GM12878 (cell line): ENCODE data around the gene P4HA2. TPM values are rescaled to one million over a fixed set of nuclear protein-coding genes. Genes with fewer than 3 reads are reported as not detected.

Experiments used
- ATAC-seq: fragments of 200-7000 bp; cut with Tn5 transposase; 3 replicates; pipeline ENCODE4 v1.9.1; 2020; ENCODE audit warnings: mild to moderate bottlenecking, moderate library complexity
- BruUV-seq: library from RNA; stranded (reverse); fragments of 400-500 nt; replicated peaks from 2 replicates; lab custom pipeline; 2021; lab: Mats Ljungman, UMichigan
- CTCF ChIA-PET: fragments of 300-600 bp; sonication (Branson Sonifier 250); formaldehyde crosslinking; extraction: SDS; loops from one replicate; lab custom pipeline; 2021; ENCODE audit warnings: inconsistent platforms; lab: Yijun Ruan, JAX
- POLR2A ChIA-PET: fragments of 350-600 bp; formaldehyde crosslinking; extraction: SDS; loops from one replicate; lab custom pipeline; 2021; ENCODE audit warnings: inconsistent platforms; lab: Charles Lee
- RAD21 ChIA-PET: fragments of 300-600 bp; sonication (Branson Sonifier 250); formaldehyde crosslinking; loops from one replicate; lab custom pipeline; 2023; ENCODE audit warnings: antibody characterized with exemption; ENCODE audit not compliant: unreplicated experiment; lab: Charles Lee
- SMC1A ChIA-PET: fragments of 300-600 bp; sonication (Branson Sonifier 250); formaldehyde crosslinking; loops from one replicate; lab custom pipeline; 2023; ENCODE audit not compliant: unreplicated experiment, uncharacterized antibody; lab: Charles Lee
- DNase-seq: peaks from one replicate; pipeline ENCODE4 v3.0.0-alpha.2; 2011; ENCODE audit warnings: low read depth, low spot score
- FAIRE-seq: peaks from 3 replicates; lab custom pipeline; 2011; peaks lifted over from hg19 to GRCh38; lab: Jason Lieb, UNC
- H2AFZ ChIP-seq: 2 replicates; pipeline ENCODE4 v1.6.0; 2011; ENCODE audit warnings: low read depth, low read length, control low read depth; ENCODE audit not compliant: control insufficient read depth
- H3K27ac ChIP-seq: 2 replicates; pipeline ENCODE4 v1.5.1; 2011; ENCODE audit warnings: control low read depth; ENCODE audit not compliant: control insufficient read depth, insufficient read depth
- H3K27me3 ChIP-seq, 2 experiments: replicated peaks in 1 of 2; 2 replicates each; pipeline versions ENCODE4 v1.6.0 to v1.6.1; 2011; ENCODE audit warnings: low read length in 1 of 2; ENCODE audit not compliant: control insufficient read depth in 2 of 2, insufficient read depth in 2 of 2
- H3K36me3 ChIP-seq, 2 experiments: 2 replicates each; pipeline ENCODE4 v1.5.1; 2011; ENCODE audit warnings: low read length in 1 of 2; ENCODE audit not compliant: control insufficient read depth in 2 of 2, insufficient read depth in 2 of 2
- H3K4me1 ChIP-seq: 2 replicates; pipeline ENCODE4 v1.6.1; 2011; ENCODE audit warnings: mild to moderate bottlenecking, low read length, moderate library complexity, mixed read lengths; ENCODE audit not compliant: control insufficient read depth, insufficient read depth
- H3K4me2 ChIP-seq: 2 replicates; pipeline ENCODE4 v1.6.0; 2011; ENCODE audit warnings: control low read depth; ENCODE audit not compliant: control insufficient read depth, insufficient read depth
- H3K4me3 ChIP-seq: fragments of 200-600 bp; sonication (generic); 2 replicates; pipeline ENCODE4 v1.5.1; 2016
- H3K79me2 ChIP-seq: 2 replicates; pipeline ENCODE4 v1.6.0; 2011; ENCODE audit warnings: low read length; ENCODE audit not compliant: control insufficient read depth, insufficient read depth
- H3K9ac ChIP-seq: 2 replicates; pipeline ENCODE4 v1.8.0; 2011; ENCODE audit warnings: low read length, control low read depth, mixed read lengths; ENCODE audit not compliant: control insufficient read depth, insufficient read depth
- H3K9me3 ChIP-seq: replicated peaks from 3 replicates; pipeline ENCODE4 v1.5.1; 2011; ENCODE audit warnings: mild to moderate bottlenecking, low read length; ENCODE audit not compliant: control insufficient read depth, insufficient read depth
- H4K20me1 ChIP-seq: 2 replicates; pipeline ENCODE4 v1.6.0; 2011; ENCODE audit not compliant: control insufficient read depth, insufficient read depth
- BRCA1 ChIP-seq: IDR thresholded peaks from 2 replicates; pipeline ENCODE4 v1.6.1; 2011; ENCODE audit warnings: low read depth, low read length, improper control_type of control experiment
- FOXK2 ChIP-seq: fragments of 450-650 bp; IDR thresholded peaks from 2 replicates; pipeline ENCODE4 v1.6.1; 2017; ENCODE audit warnings: mild to moderate bottlenecking, moderate library complexity
- HDAC2 ChIP-seq: fragments of 200-600 bp; sonication (generic); IDR thresholded peaks from 2 replicates; pipeline ENCODE4 v1.6.1; 2017
- IKZF2 ChIP-seq, 2 experiments: fragments of 450-650 bp; IDR thresholded peaks; 2 replicates each; pipeline ENCODE4 v1.6.1; 2017; ENCODE audit warnings: mild to moderate bottlenecking in 2 of 2, moderate library complexity in 2 of 2
- MEF2B ChIP-seq: fragments of 450-650 bp; IDR thresholded peaks from 2 replicates; pipeline ENCODE4 v1.6.1; 2018; ENCODE audit warnings: mild to moderate bottlenecking, moderate library complexity; ENCODE audit not compliant: partially characterized antibody, poor library complexity, severe bottlenecking
- MYC ChIP-seq: IDR thresholded peaks from 2 replicates; pipeline ENCODE4 v1.6.1; 2011; ENCODE audit warnings: mild to moderate bottlenecking, low read length, moderate library complexity, inconsistent platforms; ENCODE audit not compliant: insufficient read depth, insufficient replicate concordance, insufficient read length, severe bottlenecking
- PML ChIP-seq: IDR thresholded peaks from 2 replicates; pipeline ENCODE4 v1.6.1; 2012; ENCODE audit warnings: low read length, inconsistent platforms
- WGBS: methylation state at CpG from one replicate; pipeline ENCODE4 v1.1.6; 2016; ENCODE audit warnings: low lambda C conversion rate; ENCODE audit not compliant: insufficient replicate concordance, insufficient coverage; ENCODE audit errors: missing lambda C conversion rate; 5-methylcytosine and 5-hydroxymethylcytosine counted together
- in situ Hi-C: fragments of 300-500 bp; cut with MboI; formaldehyde crosslinking; loops from 9 replicates; pipeline ENCODE4 v1.14.3; 2018; ENCODE audit warnings: mixed read lengths
- intact Hi-C: fragments of 100-400 bp; cut with micrococcal nuclease; formaldehyde crosslinking; loops from one replicate; pipeline ENCODE4 v1.14.2; 2022; ENCODE audit not compliant: unreplicated experiment
- polyA plus RNA-seq, 11 experiments: library from polyadenylated mRNA; depleted of rRNA in 4 of 11; unstranded in 6 of 11; stranded (reverse) in 5 of 11; fragments of >200 nt; fragmentation: Nextera tagmentation in 4 of 11; fragmentation: Illumina TruSeq in 1 of 11; extraction: Ambion mirVana in 4 of 11; extraction: Trizol in 1 of 11; gene quantifications; 1 replicate in 1 of 11; 2 replicates in 10 of 11; pipeline versions ENCODE4 v1.2.1 to v1.2.3, GENCODE V29; 2011 to 2016; ENCODE audit warnings: inconsistent platforms in 2 of 11, missing spikeins in 2 of 11, low read depth in 1 of 11
- total RNA-seq, 4 experiments: library from RNA; depleted of rRNA in 3 of 4; stranded (reverse); fragments of >200 nt in 3 of 4; fragmentation: Illumina TruSeq in 1 of 4; extraction: Trizol in 1 of 4; gene quantifications; 2 replicates each; pipeline versions ENCODE4 v1.2.1 to v1.2.3, GENCODE V29; 2013 to 2021
- TF ChIP-seq, protein P1 (sequence below): fragments of 150-350 bp; IDR thresholded peaks from 2 replicates; pipeline ENCODE4 v1.6.1; 2014; ENCODE audit warnings: mild to moderate bottlenecking, low read depth, low read length
- TF ChIP-seq, protein P2 (sequence below): IDR thresholded peaks from 2 replicates; pipeline ENCODE4 v1.6.1; 2012; ENCODE audit warnings: low read length, inconsistent platforms
- TF ChIP-seq, protein P3 (sequence below): IDR thresholded peaks from 2 replicates; pipeline ENCODE4 v1.6.1; 2012; ENCODE audit warnings: improper control_type of control experiment, low read depth, low read length; ENCODE audit not compliant: insufficient replicate concordance

P4HA2 gene
- total and polyA plus RNA-seq, 10 of the 15 experiments (the other 5 are each of a cell fraction or from before 2014, with no cell fraction given) = 4.7 to 10.9 (median 7.5) TPM

DNA sequence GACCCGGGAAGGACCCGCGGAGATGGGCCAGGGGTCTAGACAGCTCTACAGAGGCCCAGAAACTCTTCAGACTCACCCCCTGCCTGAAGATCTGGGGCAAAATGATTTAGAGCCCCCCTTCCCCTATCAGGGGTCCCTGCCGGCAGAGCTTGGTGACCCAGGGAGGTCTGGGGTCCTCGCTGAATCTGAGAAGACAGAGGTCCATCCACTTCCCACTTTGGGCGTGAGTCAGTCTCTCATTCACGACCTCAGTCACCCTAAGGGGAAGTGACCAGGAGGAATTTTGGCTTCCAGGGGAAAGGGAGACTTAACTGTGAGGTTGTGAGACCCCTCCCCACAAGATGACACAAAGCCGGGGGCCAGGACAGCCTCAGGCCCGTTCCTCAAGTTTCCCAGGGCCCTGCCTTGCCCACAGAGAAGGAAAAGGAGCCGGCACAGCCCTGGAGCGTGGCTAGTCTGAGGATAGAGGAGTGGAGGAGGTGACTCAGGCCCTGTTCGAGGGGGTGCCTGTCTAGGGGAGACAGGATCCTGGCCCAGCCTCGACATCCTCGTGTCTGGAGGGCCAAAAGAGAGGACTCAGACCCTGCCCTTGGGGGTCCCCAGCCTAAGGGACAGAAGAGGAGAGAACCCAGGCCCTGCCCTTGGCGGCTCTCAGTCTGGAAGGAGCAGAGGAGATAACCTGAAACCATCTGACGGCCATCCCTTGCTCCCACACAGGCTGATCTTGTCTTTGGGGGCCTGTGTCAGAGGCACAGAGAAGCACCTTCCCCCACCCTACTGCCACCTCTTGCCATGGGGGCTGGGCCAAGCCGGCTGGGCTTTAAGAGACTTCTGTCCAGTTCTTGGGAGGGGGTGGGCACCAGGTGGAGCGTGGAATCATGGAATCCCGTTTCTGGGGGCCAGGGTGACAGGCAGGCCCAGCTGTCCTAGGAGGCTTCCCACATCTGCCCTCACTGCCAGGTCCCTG is 30.7 kb upstream of the P4HA2 start:
- H3K9ac ChIP-seq = no peak overlapping the region
- in situ Hi-C loops (no loop called here), intact Hi-C loops (no loop called here)
- H3K4me1 ChIP-seq = peaks cover 6% of the 10 kb centered on the region; the same call in 1 of the 2 replicates
- CTCF ChIA-PET = interaction anchor here (3.3 to 11.6 kb wide), 2 partner anchors 19 to 20 kb away, joined by 19 to 117 read pairs; no protein-coding TSS in a partner anchor
- H3K9me3 ChIP-seq = no peaks in the 10 kb centered on the region
- H3K4me2 ChIP-seq = no peak overlapping the region
- H3K27ac ChIP-seq = no peak overlapping the region
- whole genome bisulfite sequencing = 53% methylated on average over 18 of the region's 19 CpGs
- SMC1A ChIA-PET = no interaction called here
- ATAC-seq = no peak
- no peak for FAIRE-seq
- H3K4me3 ChIP-seq = no peak overlapping the region
- RAD21 ChIA-PET = interaction anchor here (1.1 to 4.8 kb wide), 2 partner anchors 20 kb away, joined by 3 to 35 read pairs; no protein-coding TSS in a partner anchor
- no peak for TF ChIP-seq HDAC2
- no peak for TF ChIP-seq FOXK2
- TF ChIP-seq BRCA1 = no peak
- no peak for TF ChIP-seq MEF2B
- TF ChIP-seq, protein P1, sequence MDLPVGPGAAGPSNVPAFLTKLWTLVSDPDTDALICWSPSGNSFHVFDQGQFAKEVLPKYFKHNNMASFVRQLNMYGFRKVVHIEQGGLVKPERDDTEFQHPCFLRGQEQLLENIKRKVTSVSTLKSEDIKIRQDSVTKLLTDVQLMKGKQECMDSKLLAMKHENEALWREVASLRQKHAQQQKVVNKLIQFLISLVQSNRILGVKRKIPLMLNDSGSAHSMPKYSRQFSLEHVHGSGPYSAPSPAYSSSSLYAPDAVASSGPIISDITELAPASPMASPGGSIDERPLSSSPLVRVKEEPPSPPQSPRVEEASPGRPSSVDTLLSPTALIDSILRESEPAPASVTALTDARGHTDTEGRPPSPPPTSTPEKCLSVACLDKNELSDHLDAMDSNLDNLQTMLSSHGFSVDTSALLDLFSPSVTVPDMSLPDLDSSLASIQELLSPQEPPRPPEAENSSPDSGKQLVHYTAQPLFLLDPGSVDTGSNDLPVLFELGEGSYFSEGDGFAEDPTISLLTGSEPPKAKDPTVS = no peak
- TF ChIP-seq, protein P2, sequence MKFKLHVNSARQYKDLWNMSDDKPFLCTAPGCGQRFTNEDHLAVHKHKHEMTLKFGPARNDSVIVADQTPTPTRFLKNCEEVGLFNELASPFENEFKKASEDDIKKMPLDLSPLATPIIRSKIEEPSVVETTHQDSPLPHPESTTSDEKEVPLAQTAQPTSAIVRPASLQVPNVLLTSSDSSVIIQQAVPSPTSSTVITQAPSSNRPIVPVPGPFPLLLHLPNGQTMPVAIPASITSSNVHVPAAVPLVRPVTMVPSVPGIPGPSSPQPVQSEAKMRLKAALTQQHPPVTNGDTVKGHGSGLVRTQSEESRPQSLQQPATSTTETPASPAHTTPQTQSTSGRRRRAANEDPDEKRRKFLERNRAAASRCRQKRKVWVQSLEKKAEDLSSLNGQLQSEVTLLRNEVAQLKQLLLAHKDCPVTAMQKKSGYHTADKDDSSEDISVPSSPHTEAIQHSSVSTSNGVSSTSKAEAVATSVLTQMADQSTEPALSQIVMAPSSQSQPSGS = no peak
- no peak for TF ChIP-seq IKZF2 (IDR thresholded peaks at IDR 0.05)
- no peak for TF ChIP-seq MYC
- TF ChIP-seq PML = no peak
- TF ChIP-seq, protein P3, sequence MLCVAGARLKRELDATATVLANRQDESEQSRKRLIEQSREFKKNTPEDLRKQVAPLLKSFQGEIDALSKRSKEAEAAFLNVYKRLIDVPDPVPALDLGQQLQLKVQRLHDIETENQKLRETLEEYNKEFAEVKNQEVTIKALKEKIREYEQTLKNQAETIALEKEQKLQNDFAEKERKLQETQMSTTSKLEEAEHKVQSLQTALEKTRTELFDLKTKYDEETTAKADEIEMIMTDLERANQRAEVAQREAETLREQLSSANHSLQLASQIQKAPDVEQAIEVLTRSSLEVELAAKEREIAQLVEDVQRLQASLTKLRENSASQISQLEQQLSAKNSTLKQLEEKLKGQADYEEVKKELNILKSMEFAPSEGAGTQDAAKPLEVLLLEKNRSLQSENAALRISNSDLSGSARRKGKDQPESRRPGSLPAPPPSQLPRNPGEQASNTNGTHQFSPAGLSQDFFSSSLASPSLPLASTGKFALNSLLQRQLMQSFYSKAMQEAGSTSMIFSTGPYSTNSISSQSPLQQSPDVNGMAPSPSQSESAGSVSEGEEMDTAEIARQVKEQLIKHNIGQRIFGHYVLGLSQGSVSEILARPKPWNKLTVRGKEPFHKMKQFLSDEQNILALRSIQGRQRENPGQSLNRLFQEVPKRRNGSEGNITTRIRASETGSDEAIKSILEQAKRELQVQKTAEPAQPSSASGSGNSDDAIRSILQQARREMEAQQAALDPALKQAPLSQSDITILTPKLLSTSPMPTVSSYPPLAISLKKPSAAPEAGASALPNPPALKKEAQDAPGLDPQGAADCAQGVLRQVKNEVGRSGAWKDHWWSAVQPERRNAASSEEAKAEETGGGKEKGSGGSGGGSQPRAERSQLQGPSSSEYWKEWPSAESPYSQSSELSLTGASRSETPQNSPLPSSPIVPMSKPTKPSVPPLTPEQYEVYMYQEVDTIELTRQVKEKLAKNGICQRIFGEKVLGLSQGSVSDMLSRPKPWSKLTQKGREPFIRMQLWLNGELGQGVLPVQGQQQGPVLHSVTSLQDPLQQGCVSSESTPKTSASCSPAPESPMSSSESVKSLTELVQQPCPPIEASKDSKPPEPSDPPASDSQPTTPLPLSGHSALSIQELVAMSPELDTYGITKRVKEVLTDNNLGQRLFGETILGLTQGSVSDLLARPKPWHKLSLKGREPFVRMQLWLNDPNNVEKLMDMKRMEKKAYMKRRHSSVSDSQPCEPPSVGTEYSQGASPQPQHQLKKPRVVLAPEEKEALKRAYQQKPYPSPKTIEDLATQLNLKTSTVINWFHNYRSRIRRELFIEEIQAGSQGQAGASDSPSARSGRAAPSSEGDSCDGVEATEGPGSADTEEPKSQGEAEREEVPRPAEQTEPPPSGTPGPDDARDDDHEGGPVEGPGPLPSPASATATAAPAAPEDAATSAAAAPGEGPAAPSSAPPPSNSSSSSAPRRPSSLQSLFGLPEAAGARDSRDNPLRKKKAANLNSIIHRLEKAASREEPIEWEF = no peak
- H3K27me3 ChIP-seq = peaks cover 2 to 7% of the 10 kb centered on the region in 2 experiments
- no peaks in the 10 kb centered on the region for H4K20me1 ChIP-seq
- POLR2A ChIA-PET = interaction anchor here (1.6 to 3.7 kb wide), 2 partner anchors 10 to 35 kb away, joined by 7 to 18 read pairs; partner anchors contain the start of gene SLC22A4
- DNase-seq = no peak
- no peaks in the 10 kb centered on the region for H3K79me2 ChIP-seq
- no TSS peak for BruUV-seq
- no peaks in the 10 kb centered on the region for H3K36me3 ChIP-seq
- H2AFZ ChIP-seq = no peak overlapping the region
